Heart left ventricle (tissue), 13 donors: ENCODE measurements around the gene DTD2.

ENCODE experiments used
- CTCF ChIP-seq, 12 donors: fragments of 200-600 bp; sonication (generic) in 4 of 12; IDR thresholded peaks; one replicate each; pipeline versions ENCODE4 v1.5.0 to v1.8.0; 2018 to 2022; ENCODE audit warnings: antibody characterized with exemption in 12 of 12, mild to moderate bottlenecking in 5 of 12
- POLR2A ChIP-seq, 2 donors: fragments of 450-650 bp; IDR thresholded peaks; one replicate each; pipeline ENCODE4 v1.6.1; 2017; ENCODE audit warnings: antibody characterized with exemption in 2 of 2, mild to moderate bottlenecking in 2 of 2, moderate library complexity in 2 of 2
- donor health status: ischemic (EF 13 %, LVEDD 7.1; RV severe dilation, severe dysfunction).
- donor health status: DM: no; HTN: yes; CAD: no.
- donor health status: DM: no; HTN: no; CAD: no.
- donor health status: ischemic (EF 25% LVEDD 6.9; RV normal size, moderate dysfunction).
- donor health status: ischemic (EF 25% LVEDD 5.7; RV mildly dilated, moderate dysfunction).
- donor health status: ischemic (EF 35%, LVEDD 5.7; RV mildly dilated, moderate dysfunction).
- donor health status: nonischemic (EF 11% LVEDD 7.7; RV severe dilation, severe dysfunction).
- donor health status: DM: yes; HTN: yes; CAD: no.
- donor health status: PGD.
- donor health status: ischemic (EF 29% LVEDD 5.4; RV normal size, mild dysfunction).
- donor health status: nonischemic (EF 23%, LVEDD 6.1; RV moderate dilation, normal function).

GRCh38 chr14:31419179-31419966, 37.9 kb downstream of the DTD2 start:
- no peak for TF ChIP-seq CTCF (IDR thresholded peaks at IDR 0.05)
- TF ChIP-seq POLR2A (IDR thresholded peaks at IDR 0.05), result no peak
